A549 (cell line): ENCODE results near the gene ADAMTS12. TPM values are rescaled to one million over a fixed set of nuclear protein-coding genes. Genes with fewer than 3 reads are reported as not detected.

ENCODE experiments used
- ATAC-seq, 2 experiments: fragments of 200-7000 bp in 1 of 2; fragments of >200 bp in 1 of 2; cut with Nextera tagmentation in 1 of 2; cut with Tn5 transposase in 1 of 2; 3 replicates each; pipeline versions ENCODE4 v1.8.0 to v1.9.1; 2018 to 2020; ENCODE audit warnings: mild to moderate bottlenecking in 1 of 2, moderate library complexity in 1 of 2
- CTCF ChIA-PET: fragments of 300-600 bp; sonication (Branson Sonifier 250); formaldehyde crosslinking; extraction: SDS; loops from one replicate; lab custom pipeline; 2021; ENCODE audit warnings: antibody characterized with exemption, inconsistent platforms; lab: Yijun Ruan, JAX
- POLR2A ChIA-PET: fragments of 350-600 bp; formaldehyde crosslinking; extraction: SDS; loops from one replicate; lab custom pipeline; 2021; ENCODE audit warnings: antibody characterized with exemption, inconsistent platforms; lab: Yijun Ruan, JAX
- DNase-seq, 2 experiments: peaks; one replicate each; pipeline versions ENCODE4 v3.0.0 to v3.0.0-alpha.2; 2011 to 2016; ENCODE audit warnings: low read depth in 1 of 2, low spot score in 1 of 2
- FAIRE-seq: peaks from 2 replicates; lab custom pipeline; 2011; peaks lifted over from hg19 to GRCh38; lab: Jason Lieb, UNC
- H3K27ac ChIP-seq, 2 experiments: fragments of >200 bp; sonication (Bioruptor Twin); formaldehyde crosslinking; 3 replicates each; pipeline ENCODE4 v1.5.1; 2016 to 2017
- H3K4me1 ChIP-seq: fragments of >200 bp; sonication (Bioruptor Twin); formaldehyde crosslinking; 3 replicates; pipeline ENCODE4 v1.6.1; 2016
- H3K4me2 ChIP-seq: fragments of >200 bp; sonication (Bioruptor Twin); formaldehyde crosslinking; 3 replicates; pipeline ENCODE4 v1.6.1; 2016
- H3K4me3 ChIP-seq: fragments of >200 bp; sonication (Bioruptor Twin); formaldehyde crosslinking; 3 replicates; pipeline ENCODE4 v1.5.1; 2016
- H3K9me3 ChIP-seq: fragments of >200 bp; sonication (Bioruptor Twin); formaldehyde crosslinking; 3 replicates; pipeline ENCODE4 v1.6.1; 2016
- CBX8 ChIP-seq: fragments of 200-600 bp; sonication (generic); IDR thresholded peaks from 2 replicates; pipeline ENCODE4 v1.6.1; 2016
- CHD4 ChIP-seq: fragments of 200-600 bp; sonication (generic); IDR thresholded peaks from 2 replicates; pipeline ENCODE4 v1.6.1; 2016; ENCODE audit warnings: antibody characterized with exemption, mild to moderate bottlenecking, borderline replicate concordance
- E2F6 ChIP-seq: IDR thresholded peaks from 2 replicates; pipeline ENCODE4 v1.6.1; 2012; ENCODE audit warnings: low read depth, borderline replicate concordance
- EHF ChIP-seq: fragments of 250-450 bp; sonication (Bioruptor Pico); IDR thresholded peaks from 2 replicates; pipeline ENCODE4 v1.5.0; 2020; ENCODE audit warnings: mild to moderate bottlenecking
- EP300 ChIP-seq, 2 experiments: fragments of >200 bp; sonication (Bioruptor Twin); formaldehyde crosslinking; IDR thresholded peaks; 2 replicates in 1 of 2; 3 replicates in 1 of 2; pipeline ENCODE4 v1.6.1; 2016 to 2017
- ESRRA ChIP-seq: fragments of 150-350 bp; IDR thresholded peaks from 2 replicates; pipeline ENCODE4 v1.6.1; 2014; ENCODE audit warnings: mild to moderate bottlenecking, low read length, borderline replicate concordance
- FOSL2 ChIP-seq, 2 experiments: fragments of 450-650 bp in 1 of 2; fragments of >200 bp in 1 of 2; sonication (Bioruptor Twin) in 1 of 2; formaldehyde crosslinking; IDR thresholded peaks; 2 replicates each; pipeline versions ENCODE4 v1.5.0 to v1.6.1; 2016 to 2020; ENCODE audit warnings: mild to moderate bottlenecking in 1 of 2, moderate library complexity in 1 of 2
- FOXS1 ChIP-seq: fragments of 250-450 bp; sonication (Bioruptor Pico); IDR thresholded peaks from 2 replicates; pipeline ENCODE4 v1.5.0; 2020; ENCODE audit warnings: mild to moderate bottlenecking, moderate library complexity
- HEYL ChIP-seq: fragments of 250-450 bp; sonication (Bioruptor Pico); IDR thresholded peaks from 2 replicates; pipeline ENCODE4 v1.8.0; 2021; ENCODE audit warnings: mild to moderate bottlenecking, moderate library complexity
- HOXA7 ChIP-seq: fragments of 250-450 bp; sonication (Bioruptor Pico); IDR thresholded peaks from 2 replicates; pipeline ENCODE4 v1.5.0; 2020; ENCODE audit warnings: mild to moderate bottlenecking, moderate library complexity
- JUN ChIP-seq, 2 experiments: fragments of >200 bp; sonication (Bioruptor Twin); formaldehyde crosslinking; IDR thresholded peaks; 2 replicates in 1 of 2; 3 replicates in 1 of 2; pipeline ENCODE4 v1.6.1; 2016 to 2017
- JUNB ChIP-seq: fragments of >200 bp; sonication (Bioruptor Twin); formaldehyde crosslinking; IDR thresholded peaks from 2 replicates; pipeline ENCODE4 v1.6.1; 2016
- KDM1A ChIP-seq: fragments of 200-600 bp; sonication (generic); IDR thresholded peaks from 2 replicates; pipeline ENCODE4 v1.6.1; 2016; ENCODE audit warnings: low read depth, mild to moderate bottlenecking
- POLR2A ChIP-seq: IDR thresholded peaks from 2 replicates; pipeline ENCODE4 v1.6.1; 2012; ENCODE audit warnings: mild to moderate bottlenecking, low read length
- POLR2AphosphoS2 ChIP-seq: conservative IDR thresholded peaks from 2 replicates; pipeline ENCODE4 v1.6.1; 2012; ENCODE audit warnings: low read length, improper control_type of control experiment, inconsistent platforms
- RAD21 ChIP-seq, 2 experiments: fragments of >200 bp in 1 of 2; sonication (Bioruptor Twin) in 1 of 2; formaldehyde crosslinking in 1 of 2; IDR thresholded peaks in 1 of 2; conservative IDR thresholded peaks in 1 of 2; 2 replicates in 1 of 2; 3 replicates in 1 of 2; pipeline ENCODE4 v1.6.1; 2012 to 2018; ENCODE audit warnings: inconsistent platforms in 1 of 2
- RFX5 ChIP-seq: fragments of 450-650 bp; IDR thresholded peaks from 2 replicates; pipeline ENCODE4 v1.7.1; 2014; ENCODE audit warnings: antibody characterized with exemption, mild to moderate bottlenecking, moderate library complexity
- RNF2 ChIP-seq: fragments of 200-600 bp; sonication (generic); IDR thresholded peaks from 2 replicates; pipeline ENCODE4 v1.6.1; 2016; ENCODE audit warnings: low read depth, mild to moderate bottlenecking, antibody characterized with exemption, moderate library complexity, borderline replicate concordance
- SREBF2 ChIP-seq: fragments of 450-650 bp; IDR thresholded peaks from 2 replicates; pipeline ENCODE4 v1.6.1; 2014; ENCODE audit warnings: mild to moderate bottlenecking, moderate library complexity
- TFCP2L1 ChIP-seq: fragments of 250-450 bp; sonication (Bioruptor Pico); IDR thresholded peaks from 2 replicates; pipeline ENCODE4 v1.5.0; 2021; ENCODE audit warnings: mild to moderate bottlenecking
- ZFP36 ChIP-seq: fragments of 450-650 bp; IDR thresholded peaks from 2 replicates; pipeline ENCODE4 v1.6.1; 2014; ENCODE audit warnings: borderline replicate concordance; ENCODE audit not compliant: partially characterized antibody
- ZNF302 ChIP-seq: fragments of 250-450 bp; sonication (Bioruptor Pico); IDR thresholded peaks from 2 replicates; pipeline ENCODE4 v1.9.0; 2021; ENCODE audit warnings: inconsistent platforms, mild to moderate bottlenecking, moderate library complexity
- ZSCAN20 ChIP-seq: fragments of 250-450 bp; sonication (Bioruptor Pico); IDR thresholded peaks from 2 replicates; pipeline ENCODE4 v1.8.0; 2022; ENCODE audit warnings: mild to moderate bottlenecking, moderate library complexity
- WGBS: methylation state at CpG from one replicate; pipeline ENCODE4 v1.1.6; 2017; ENCODE audit errors: missing lambda C conversion rate; 5-methylcytosine and 5-hydroxymethylcytosine counted together
- polyA plus RNA-seq, 4 experiments: library from polyadenylated mRNA; depleted of rRNA in 3 of 4; stranded (reverse); fragments of >200 nt; fragmentation: RNase III in 1 of 4; extraction: RNeasy Plus Mini Kit Qiagen cat#74134 plus additional on column Dnase treatment in 1 of 4; gene quantifications; 2 replicates in 3 of 4; 3 replicates in 1 of 4; pipeline ENCODE4 v1.2.3, GENCODE V29; 2011 to 2017
- TF ChIP-seq, protein P1 (sequence below): fragments of 150-350 bp; IDR thresholded peaks from 2 replicates; pipeline ENCODE4 v1.6.1; 2014; ENCODE audit warnings: low read depth, mild to moderate bottlenecking, low read length
- TF ChIP-seq, protein P2 (sequence below): fragments of >200 bp; sonication (Bioruptor Twin); formaldehyde crosslinking; IDR thresholded peaks from 3 replicates; pipeline ENCODE4 v1.5.1; 2016

Gene ADAMTS12
- polyA plus RNA-seq, 2 of the 4 experiments (the other 2 are of a cell fraction): 4.8 to 6.8 TPM

DNA sequence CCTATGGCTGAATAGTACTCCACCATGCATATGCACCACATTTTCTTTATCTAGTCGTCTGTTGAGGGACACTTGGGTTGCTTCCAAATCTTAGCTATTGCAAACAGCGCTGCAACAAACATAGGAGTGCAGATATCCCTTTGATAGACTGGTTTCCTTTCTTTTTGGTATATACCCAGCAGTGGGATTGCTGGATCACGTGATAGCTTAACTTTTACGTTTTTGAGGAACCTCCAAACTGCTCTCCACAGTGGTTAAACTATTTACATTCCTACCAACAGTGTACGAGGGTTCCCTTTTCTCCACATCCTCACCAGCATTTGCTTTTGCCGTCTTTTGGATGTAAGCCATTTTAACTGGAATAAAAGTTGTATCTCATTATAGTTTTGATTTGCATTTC lies 308.5 kb downstream of the ADAMTS12 start (continued):
- TF ChIP-seq, protein P1, sequence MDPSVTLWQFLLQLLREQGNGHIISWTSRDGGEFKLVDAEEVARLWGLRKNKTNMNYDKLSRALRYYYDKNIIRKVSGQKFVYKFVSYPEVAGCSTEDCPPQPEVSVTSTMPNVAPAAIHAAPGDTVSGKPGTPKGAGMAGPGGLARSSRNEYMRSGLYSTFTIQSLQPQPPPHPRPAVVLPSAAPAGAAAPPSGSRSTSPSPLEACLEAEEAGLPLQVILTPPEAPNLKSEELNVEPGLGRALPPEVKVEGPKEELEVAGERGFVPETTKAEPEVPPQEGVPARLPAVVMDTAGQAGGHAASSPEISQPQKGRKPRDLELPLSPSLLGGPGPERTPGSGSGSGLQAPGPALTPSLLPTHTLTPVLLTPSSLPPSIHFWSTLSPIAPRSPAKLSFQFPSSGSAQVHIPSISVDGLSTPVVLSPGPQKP: no peak
- TF ChIP-seq JUNB (no peak), E2F6 (no peak), SREBF2 (no peak), TFCP2L1 (no peak)
- TF ChIP-seq, protein P2, sequence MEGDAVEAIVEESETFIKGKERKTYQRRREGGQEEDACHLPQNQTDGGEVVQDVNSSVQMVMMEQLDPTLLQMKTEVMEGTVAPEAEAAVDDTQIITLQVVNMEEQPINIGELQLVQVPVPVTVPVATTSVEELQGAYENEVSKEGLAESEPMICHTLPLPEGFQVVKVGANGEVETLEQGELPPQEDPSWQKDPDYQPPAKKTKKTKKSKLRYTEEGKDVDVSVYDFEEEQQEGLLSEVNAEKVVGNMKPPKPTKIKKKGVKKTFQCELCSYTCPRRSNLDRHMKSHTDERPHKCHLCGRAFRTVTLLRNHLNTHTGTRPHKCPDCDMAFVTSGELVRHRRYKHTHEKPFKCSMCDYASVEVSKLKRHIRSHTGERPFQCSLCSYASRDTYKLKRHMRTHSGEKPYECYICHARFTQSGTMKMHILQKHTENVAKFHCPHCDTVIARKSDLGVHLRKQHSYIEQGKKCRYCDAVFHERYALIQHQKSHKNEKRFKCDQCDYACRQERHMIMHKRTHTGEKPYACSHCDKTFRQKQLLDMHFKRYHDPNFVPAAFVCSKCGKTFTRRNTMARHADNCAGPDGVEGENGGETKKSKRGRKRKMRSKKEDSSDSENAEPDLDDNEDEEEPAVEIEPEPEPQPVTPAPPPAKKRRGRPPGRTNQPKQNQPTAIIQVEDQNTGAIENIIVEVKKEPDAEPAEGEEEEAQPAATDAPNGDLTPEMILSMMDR: no peak

DNA sequence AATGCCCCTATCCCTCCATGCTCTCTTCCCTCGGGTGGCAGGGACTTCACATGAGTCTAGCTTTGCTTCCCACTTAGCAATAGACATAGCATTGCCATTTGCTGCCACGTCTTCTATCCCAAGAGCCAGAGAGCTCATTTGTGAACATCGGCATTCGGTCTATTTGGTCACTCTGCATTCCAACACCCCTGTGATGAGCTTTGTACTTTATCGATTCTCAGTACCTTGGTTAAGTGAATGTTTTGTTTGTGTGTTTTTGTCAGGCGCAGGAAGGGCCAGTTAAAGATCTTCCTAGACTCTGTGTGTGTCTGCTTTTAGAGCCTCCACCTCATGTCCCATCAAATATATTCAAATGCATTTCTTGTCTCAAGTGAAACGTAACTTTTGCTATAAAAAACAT lies 309.4 kb downstream of the ADAMTS12 start:
- ChIA-PET POLR2A (no interaction called here), CTCF (no interaction called here)
- FAIRE-seq (no peak), DNase-seq (no peak), ATAC-seq (no peak)
- no peak overlapping the region for H3K4me3 ChIP-seq
- WGBS: 42% methylated on average over 7 of the region's 7 CpGs
- H3K4me2 ChIP-seq: no peak overlapping the region
- H3K27ac ChIP-seq: no peak overlapping the region
- no peaks in the 10 kb centered on the region for H3K4me1 ChIP-seq
- no peaks in the 10 kb centered on the region for H3K9me3 ChIP-seq
- TF ChIP-seq POLR2A: no peak
- TF ChIP-seq RFX5: no peak
- TF ChIP-seq EP300 (IDR thresholded peaks at IDR 0.05): no peak
- no peak for TF ChIP-seq RNF2
- TF ChIP-seq ESRRA: no peak
- TF ChIP-seq CBX8: no peak
- no peak for TF ChIP-seq HEYL (CRISPR knock-in tag)
- no peak for TF ChIP-seq ZFP36
- TF ChIP-seq HOXA7: no peak
- TF ChIP-seq JUN (IDR thresholded peaks at IDR 0.05): no peak
- no peak for TF ChIP-seq CHD4

DNA sequence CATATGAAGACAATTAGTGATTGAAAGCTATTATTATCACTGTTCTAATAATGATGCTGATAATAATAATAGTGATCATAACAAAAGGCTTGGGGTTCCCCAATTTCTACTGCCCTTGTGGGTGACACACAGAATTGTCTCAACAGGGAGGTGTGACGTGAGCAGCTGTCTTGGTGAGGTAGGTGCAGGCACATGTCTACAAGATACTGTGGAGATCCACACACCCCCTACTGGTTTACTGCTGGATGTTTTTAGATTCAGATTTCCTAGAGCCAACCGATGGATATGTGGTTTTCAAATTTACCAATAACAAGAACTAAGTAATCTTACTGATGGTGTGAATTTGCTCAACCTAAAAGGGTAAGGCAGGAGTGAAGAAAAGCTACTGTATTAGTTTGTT lies 312.0 kb downstream of the ADAMTS12 start:
- TF ChIP-seq POLR2AphosphoS2 (no peak), FOXS1 (CRISPR knock-in tag) (no peak), FOSL2 (IDR thresholded peaks at IDR 0.05) (no peak), FOSL2 (CRISPR knock-in tag; IDR thresholded peaks at IDR 0.05) (no peak), KDM1A (no peak), ZNF302 (CRISPR knock-in tag) (no peak), RAD21 (conservative IDR thresholded peaks at IDR 0.05 in 1 of 2, IDR thresholded peaks at IDR 0.05 in 1 of 2) (no peak), EHF (no peak), POLR2A (no peak), CBX8 (no peak), ZSCAN20 (no peak), EP300 (IDR thresholded peaks at IDR 0.05) (no peak), HOXA7 (no peak)
- TF ChIP-seq, protein P2: no peak
- WGBS: 42% methylated on average over 2 of the region's 2 CpGs
- Histone ChIP-seq H3K4me1 (no peaks in the 10 kb centered on the region), H3K27ac (no peak overlapping the region), H3K9me3 (no peaks in the 10 kb centered on the region), H3K4me2 (no peak overlapping the region), H3K4me3 (no peak overlapping the region)
- DNase-seq (no peak), FAIRE-seq (no peak), ATAC-seq (no peak)
- ChIA-PET CTCF (interaction anchor here (1.4 to 2.0 kb wide), 2 partner anchors 14 to 355 kb away, joined by 3 to 7 read pairs; no protein-coding TSS in a partner anchor), POLR2A (no interaction called here)
